HG03565 (cell line): ENCODE measurements around the gene HDAC4.

Experiments used
- ATAC-seq: cut with Tn5 transposase; IDR thresholded peaks from one replicate; pipeline ENCODE4 v1.9.1; 2021; ENCODE audit warnings: mild to moderate bottlenecking, moderate library complexity; ENCODE audit not compliant: unreplicated experiment

The HDAC4 gene

DNA sequence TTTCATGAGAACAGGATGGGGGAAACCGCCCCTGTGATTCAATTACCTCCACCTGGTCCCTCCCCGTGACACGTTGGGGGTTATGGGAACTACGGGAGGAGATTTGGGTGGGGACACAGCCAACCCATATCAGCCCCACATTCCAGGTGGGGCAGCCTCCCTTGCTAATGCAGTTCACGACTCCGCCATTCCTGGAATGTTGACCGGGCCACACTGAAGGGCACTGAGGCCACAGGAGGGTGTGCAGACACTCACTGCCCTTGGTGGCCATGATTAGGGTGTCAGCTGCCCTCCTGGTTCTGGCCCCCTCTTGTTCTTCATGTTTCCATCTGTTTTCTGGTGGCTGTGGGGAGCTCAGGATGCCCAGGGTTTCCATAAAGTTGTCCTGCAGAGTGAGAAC, 376.6 kb downstream of the HDAC4 start:
- no peak for ATAC-seq

DNA sequence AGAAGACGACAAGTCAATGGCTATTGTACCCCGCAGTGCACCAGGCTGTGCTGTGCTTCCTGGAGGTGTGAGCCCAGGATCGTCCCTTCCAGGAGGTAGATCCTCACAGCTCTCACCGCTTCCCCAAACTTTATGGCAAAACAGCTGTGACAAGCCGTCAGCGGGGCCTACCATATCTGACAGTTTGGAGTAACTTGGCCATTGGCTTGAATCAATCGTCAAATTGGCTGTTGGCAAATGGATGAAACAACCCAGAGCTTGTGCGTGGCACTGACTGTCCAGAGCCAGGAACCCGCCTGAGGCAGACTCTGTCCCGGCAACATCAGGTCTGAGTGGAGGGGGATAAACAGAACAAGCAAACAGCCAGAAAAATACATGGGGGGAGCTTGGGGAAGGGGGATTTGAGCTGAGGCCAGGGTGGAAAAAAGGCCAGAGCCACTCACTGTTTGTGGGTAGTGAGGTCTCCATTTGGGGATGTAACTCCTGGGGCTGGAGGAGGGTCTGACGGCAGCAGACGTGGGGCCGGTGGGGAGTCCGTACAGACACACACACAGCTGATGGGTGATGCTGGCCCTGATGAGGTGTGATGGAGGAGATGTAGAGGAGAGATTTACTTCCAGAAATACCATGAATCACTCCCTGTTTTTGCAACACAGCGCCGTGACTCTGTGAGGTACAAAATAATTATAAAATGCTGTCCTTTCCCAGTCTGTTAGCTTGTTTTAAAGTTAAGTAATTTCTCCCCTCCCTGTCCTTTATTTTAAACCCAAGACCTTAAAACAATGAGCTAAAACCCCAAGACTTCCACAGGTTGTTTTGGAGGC, 378.2 kb downstream of the HDAC4 start:
- no peak for ATAC-seq

DNA sequence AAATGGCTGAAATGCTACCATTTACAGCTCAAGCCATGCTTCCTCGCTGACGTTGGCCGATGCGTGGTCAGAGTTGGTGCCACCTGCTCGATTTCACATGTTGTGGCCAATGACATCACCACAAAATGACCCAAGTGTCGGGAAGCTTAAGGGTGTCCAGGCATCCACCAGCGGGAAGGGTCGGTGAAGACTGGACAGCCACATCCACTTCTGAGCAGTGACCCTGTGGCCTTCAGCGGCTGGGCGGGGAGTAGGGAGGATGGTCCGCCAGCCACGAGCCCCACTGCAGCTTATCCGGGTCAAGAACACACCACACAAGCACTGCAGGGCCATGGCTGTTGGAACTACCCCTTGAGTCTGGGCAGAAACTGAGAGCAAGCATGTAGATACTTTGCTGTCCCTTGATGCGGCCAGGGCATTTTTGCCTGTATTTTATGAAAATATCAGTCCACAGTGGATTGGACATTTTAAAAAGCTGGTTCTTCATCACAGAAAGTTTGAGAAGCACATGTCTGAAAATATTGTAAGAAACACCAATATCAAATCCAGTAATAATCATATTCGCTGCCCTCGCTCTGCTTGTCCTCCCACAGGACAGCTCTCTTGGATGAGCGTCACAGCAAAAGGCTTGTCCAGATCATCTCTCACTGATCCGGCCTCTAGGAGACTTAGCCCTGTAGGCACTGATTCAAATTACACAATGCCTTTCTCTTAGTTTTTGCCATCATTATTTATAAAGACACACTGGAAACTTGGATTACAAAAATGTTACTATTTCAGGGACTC, 379.0 kb downstream of the HDAC4 start:
- no peak for ATAC-seq

DNA sequence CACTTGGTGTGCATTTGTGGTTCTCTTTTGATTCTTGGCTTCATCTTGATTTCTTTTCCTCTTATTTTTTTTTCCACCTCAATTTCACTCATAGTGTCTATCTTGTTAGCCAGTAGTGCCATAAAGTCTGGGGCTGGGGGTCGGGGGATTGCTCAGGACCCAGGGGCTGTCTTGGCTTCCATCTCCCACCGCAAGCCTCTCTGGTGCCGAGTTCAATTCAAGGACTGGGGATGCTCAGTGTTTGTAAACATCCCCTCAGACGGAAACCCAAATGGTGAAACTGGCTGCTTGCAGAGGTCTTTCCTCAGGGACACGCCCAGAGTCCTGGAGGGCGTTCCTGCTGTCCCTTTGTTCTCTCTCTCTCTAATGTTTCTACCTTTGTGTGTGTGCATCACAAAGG, 379.6 kb downstream of the HDAC4 start:
- ATAC-seq: no peak

DNA sequence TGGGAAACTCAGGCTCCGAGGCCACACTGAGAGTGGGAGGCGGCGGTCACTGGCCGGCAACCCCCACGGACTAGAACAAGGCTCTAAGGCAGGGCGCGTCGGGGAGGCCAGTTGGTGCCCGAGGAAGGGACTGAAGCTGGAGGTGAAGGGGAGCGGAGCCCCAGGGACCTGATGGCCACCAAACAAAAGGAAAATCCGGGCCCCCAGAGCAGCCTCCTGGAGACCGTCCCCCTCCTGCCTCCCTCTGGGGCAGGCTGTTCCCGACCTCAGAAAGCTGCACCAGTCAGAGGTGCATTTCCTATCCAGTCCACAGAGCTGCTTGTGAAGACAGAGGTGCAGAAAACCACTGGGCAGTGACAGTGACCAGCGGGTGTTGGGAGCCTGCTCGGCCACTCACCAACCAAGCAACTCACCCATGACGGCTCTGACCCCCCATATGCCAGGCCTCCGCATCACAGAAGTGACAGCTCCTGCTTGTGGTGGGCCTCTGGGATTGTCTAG, 380.2 kb downstream of the HDAC4 start:
- ATAC-seq: no peak

DNA sequence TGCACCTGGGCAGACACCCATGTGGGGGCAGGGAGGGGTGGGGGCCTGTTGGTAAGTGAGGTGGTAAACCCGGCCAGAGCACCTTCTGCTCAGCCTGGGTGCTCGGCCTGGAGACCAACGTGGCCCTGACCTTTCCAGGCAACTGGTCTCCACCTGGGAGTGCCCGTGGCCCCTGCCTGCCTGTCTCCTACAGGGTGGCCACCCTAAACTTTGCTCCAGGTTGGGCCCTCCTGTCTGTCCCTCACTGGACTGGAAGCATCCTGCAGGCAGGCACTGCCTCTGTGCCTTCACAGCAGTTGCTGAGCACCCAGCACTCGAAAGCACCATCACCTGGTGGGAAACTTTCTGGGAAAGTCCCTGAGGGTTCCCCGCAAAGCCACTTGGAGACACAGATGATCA, 381.6 kb downstream of the HDAC4 start:
- no peak for ATAC-seq

DNA sequence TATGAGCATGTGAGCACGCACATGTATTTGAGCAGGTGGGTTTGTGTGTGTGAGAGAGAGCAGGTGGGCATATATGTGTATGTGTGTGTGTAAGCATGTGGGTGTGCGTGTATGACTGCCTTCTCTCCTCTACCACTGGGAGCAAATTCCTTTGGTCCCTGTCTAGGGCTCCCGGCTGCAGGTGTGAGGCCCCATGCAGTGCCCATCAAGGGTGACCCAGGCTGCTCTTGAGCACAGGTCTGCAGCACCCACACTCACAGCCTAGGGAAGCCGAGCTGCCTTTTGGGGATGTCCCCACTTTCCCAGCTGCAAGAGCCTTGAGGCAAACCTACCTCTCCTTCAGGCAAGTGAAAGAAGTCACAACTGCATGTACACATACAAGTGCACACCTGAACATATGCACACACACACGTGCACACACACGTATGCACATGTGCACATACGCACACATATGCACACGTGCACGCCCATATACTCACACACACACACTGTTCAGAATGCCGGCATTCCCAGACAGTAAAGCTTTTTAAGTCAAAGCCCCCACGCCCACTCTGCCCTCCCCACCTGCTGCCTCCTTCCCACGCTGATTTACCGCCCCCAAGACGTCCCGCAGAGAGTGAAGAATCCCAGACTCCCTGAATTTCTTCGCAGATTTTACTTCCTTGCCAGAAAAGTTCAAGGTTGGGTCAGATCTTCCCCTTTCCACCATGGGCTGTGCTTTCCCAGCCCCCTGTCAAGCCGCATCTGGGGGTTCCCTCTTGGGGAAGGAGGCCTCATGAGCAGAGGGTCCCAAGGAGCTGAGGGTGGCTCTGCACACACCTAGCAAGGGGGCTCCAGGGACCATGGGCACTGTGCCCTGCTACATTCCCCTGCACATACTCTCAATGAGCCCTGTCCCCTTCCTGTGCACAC, 382.3 kb downstream of the HDAC4 start:
- no peak for ATAC-seq

DNA sequence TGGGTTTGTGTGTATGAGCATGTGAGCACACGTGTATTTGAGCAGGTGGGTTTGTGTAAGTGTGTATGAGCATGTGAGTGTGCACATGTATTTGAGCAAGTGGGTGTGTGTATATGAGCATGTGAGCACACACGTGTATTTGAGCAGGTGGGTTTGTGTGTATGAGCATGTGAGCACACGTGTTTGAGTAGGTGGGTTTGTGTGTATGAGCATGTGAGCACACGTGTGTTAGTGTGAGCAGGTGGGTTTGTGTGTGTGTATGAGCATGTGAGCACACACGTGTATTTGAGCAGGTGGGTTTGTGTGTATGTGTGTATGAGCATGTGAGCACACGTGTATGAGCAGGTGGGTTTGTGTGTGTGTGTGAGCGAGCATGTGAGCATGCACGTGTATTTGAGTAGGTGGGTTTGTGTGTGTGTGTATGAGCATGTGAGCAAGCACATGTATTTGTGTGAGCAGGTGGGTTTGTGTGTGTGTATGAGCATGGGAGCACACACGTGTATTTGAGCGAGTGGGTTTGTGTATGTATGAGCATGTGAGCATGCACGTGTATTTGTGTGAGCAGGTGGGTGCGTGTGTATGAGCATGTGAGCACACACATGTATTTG, 383.2 kb downstream of the HDAC4 start:
- ATAC-seq: no peak

DNA sequence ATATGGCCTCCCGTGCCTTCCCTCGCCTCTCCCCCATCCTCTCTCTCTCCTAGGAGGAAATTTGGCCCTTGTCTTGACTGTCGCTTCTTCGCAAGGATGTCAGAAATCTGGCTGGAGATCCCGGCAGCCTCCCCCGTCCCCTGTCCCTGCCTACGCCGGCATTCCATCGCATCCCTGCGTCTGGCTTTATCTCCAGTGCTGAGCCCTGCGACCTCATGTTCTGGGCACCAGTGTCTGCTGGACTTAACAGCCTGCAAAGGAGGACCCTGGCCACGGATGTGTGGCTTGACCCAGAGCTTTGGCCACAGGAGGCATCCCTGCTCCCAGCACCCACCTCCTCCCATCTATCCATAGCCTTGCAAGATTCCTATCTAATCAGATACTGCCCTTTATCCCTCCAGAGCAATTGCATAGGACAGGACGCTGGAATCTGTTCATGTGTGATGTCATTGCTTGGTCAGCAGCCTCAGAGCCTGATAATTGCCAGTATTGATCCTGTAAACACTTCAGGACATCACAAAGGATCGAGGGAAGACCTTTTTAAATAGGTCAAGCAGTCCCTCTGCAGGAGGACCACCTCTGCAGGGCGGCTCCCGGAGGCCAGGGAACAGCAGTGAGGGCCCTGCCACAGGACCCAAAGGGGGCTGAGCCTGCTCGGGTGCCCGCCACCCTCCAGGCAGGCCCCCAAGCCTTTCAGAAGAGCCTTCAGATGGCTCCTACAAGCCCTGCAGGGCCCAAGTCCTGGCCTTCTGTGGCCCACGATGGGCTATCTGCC, 384.7 kb downstream of the HDAC4 start:
- no peak for ATAC-seq

DNA sequence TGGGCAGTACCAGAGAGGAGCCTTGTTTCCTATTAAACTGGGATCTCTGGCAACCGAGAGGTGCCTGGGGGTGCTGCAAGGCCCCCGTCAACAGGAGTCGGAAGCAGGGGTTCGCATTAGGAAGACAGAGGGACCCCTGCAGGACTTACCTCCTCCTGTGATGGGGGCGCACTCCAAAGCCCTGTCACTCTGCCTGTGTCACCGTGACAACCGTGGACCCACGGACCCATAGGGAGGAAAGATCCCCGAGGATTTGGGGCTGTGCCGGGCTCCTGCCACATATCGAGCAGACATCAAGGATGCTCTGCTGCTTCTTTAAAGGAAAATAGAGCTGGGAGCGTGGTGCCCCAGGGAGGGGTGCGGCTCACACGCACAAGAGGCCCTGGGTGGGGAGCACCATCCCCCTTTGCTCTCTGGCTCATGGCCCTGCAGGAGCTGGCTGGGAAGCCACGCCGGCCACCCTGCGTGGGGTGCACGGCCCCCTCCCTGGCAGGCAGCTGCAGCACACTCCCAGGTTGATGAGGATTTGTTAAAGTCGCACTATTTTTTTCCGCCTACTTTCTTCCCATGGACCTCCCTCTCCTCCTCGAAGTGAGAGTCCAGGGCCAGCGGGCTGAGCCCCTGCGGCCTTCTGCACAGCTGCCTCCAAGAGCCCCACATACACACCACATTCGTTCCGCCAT, 385.5 kb downstream of the HDAC4 start:
- no peak for ATAC-seq

DNA sequence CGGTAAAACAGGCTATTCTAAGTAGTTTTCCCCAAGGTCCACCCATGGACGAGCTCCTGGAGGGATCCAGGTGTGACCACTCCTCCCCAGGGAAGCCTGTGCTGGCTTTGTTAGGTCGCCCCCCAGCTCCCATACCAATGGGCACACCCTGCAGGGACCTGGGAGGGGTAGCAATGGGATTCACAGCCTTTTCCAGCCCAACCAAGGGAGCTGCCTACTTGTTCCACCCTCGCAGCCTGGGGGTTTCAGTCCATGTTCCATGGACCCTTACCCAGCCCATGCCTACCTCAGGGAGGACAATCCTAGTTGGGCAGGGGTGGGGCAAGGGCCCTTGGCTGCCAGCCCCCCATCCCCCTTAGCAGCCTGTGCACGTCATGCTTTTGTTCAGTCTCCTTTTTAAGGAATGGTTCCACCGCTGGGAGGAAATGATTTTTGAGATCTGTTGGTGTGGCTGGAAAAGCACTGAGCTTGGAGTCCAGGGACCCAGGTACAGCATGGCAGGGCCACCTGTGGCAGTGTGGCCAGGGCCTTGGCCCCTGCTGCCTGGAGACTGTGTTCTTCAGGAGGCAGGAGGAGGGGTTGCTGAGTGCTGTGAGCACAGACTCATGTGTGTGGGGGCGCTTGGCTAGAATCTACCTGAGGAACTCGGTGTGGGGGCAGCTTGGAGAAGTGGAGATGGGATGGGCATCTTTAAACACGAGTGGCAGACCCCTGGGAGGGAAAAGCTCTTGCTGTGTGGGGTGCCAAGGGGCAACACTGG, 386.2 kb downstream of the HDAC4 start:
- no peak for ATAC-seq

DNA sequence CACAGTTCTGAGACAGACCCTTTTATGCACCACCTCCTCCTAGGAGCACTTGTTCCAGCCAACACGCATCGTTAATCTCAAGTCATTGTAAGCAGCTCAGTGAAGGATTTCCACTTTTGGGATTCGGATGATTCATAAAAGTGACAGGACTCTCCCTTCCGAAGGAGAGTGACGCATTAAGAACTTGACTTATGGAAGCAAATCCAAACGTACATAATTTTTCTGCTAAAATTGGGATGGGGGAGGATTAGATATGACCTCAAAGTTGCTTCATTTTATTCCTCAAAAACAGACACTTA, 387.2 kb downstream of the HDAC4 start:
- no peak for ATAC-seq

DNA sequence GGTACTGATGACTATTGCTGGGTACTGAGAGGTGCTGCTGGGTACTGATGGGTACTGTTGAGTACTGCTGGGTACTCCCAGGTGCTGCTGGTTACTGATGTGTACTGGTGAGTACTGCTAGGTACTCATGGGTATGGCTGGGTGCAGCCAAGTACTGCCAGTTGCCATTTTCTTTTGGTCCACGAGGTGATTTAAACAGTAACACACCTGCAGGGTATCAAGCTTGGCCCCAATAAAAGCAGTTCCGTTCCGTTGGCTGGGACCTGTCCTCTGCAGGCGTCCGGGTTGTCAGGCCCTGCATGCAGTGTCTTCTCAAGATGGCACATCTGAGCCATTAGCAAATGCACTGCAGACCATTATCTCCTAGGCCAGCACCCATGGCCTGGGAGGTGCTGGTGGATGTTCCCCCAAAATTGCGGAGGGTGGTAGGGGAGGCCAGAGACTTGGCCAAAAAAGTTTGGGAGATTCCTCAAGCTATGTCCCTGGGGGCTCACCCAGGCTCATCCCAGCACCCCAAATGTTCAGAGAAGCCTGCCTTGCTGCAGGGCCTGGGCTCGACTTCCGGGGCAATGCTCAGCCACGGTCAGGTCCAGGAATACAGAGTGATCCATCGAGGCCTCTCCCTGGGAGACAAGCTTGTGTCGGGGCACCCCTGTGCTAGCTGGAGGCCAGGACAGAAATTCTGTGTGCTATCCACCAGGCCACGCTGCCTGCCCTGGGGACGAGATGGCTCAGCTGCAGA, 387.7 kb downstream of the HDAC4 start:
- ATAC-seq: no peak

DNA sequence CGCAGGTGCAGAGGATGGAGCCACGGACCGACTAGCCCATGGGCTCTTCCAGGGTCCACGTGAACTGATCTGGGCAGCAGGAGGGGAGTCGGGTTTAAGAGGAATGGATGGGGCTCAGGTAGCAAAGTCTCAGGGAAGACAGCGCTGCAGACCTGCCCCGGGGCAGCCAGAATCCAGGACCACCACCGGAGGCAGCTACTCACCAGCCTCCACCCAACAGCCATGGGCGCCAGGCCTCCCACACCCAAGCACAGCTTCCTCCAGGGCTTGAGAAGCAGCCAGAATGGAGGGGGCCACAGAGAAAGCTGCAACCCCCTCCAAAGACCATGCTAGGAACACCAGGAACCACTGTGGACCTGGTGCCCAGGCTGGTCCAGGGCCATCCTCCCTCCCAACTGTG, 388.6 kb downstream of the HDAC4 start:
- no peak for ATAC-seq

DNA sequence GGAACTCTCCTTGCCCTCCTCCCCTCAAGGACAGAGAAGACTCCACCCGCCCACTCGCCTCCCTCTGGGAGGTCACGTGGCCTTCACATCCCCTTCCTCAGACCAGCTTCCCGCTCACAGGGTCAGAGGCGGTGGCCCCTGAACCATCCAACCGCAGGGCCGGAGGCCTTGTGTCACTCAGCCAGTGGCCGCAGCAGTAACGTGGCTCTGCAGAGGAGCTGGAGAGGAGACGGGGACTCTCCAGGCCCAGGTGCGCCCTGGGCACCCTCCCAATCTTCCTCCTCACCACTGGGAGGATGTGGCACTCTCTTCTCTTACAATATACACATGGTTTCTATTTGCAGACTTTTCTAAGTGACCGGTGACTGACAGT, 391.2 kb downstream of the HDAC4 start:
- ATAC-seq: no peak

DNA sequence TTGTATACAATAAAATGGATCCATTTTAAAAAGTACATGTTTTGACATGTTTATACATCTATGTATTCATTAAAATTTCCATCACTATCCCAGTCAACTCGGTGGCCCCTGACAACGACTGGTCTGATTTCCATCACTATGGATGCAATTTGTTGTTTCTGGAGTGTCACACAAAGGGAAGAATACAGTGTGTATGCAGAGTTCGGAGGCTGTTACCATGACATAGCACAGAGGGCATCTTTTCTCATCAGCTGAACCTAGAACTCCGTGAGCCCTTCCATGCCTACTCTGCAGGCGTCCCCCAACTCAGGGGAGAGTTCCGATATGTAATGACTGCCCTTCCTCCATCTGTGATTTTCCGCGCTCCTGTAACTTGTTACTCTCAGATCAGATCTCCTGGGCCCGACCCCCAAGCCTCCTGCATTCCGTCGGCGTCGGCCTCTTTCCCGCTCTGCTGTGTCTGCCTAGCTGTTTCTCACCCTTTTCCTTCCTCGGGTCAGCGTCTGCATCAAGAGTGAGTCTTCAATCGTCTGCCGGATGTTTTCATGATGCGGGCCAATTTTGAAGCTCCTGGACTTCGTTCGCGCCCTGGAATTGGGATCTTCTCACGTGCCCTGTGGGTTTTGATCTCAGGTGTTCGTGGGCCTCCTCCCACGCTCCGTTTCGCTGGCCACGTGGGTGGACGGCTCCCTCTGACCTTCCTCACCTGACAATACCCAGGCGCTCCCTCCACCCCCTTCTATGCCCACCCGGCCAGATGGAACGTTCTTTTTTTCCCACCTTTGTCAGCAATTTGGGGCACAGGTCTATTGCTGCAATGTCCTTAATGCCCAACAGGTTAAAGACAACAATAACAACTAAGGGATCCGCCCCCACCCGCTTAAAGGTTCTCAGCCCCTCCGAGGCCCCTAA, 391.9 kb downstream of the HDAC4 start:
- no peak for ATAC-seq

DNA sequence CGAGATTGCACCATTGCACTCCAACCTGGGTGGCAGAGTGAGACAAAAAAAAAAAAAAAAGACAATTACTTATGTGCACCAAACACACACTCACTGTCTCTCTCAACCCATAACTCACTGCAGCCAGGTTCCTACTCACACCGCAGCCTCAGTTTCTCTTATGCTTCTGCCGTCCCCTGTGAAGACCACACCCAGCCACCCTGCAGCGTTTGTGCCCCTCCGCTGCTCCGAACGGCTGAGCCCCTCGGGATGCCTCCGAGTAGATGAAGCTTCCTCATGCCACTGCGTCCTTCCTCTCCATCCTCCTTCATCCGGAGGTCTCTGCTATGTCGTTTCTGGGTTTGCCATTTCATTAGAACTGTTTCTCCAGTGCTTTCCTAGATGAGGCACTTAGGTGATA, 392.8 kb downstream of the HDAC4 start:
- no peak for ATAC-seq
